ENCODE results near the gene FNBP1L. TPM values are rescaled to one million over a fixed set of nuclear protein-coding genes. Genes with fewer than 3 reads are reported as not detected.

FNBP1L gene
- total RNA-seq, 1 experiment from 2014 or later = 31.8 TPM

DNA sequence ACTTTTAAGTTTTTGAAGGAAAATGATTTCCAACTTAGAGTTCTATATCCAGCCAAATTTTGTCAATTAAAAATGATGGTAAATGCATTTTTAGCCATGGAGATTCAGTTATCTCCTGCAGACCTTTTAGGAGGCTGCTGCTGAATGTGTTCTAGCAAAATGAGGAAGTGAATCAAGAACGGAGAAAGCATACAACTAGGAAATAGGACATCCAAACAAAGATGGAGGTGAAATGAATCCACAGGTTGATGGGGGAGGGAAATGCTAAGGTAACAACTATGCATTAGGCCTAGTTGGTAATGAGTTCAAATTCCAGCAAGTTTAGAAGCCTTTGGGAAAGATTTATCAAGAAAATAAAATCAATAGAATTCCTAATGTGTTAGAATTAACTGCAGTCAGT lies 80.5 kb downstream of the FNBP1L start:
- peaks cover 20% of the 10 kb centered on the region for H3K4me1 Mint-ChIP-seq (ENCODE audit: insufficient read depth, unreplicated experiment)
- ChIA-PET CTCF (no interaction called here), POLR2A (no interaction called here)
- DNase-seq (ENCODE audit: unreplicated experiment) = no peak
- no TSS peak for BruUV-seq (replicated peaks)
- no peak overlapping the region for H3K27ac Mint-ChIP-seq (ENCODE audit: low read depth, unreplicated experiment)
- H3K27me3 Mint-ChIP-seq (ENCODE audit: insufficient read depth, unreplicated experiment) = no peaks in the 10 kb centered on the region
- peaks cover 54% of the 10 kb centered on the region for H3K36me3 Mint-ChIP-seq (ENCODE audit: insufficient read depth, unreplicated experiment)
- intact Hi-C loops (cut with micrococcal nuclease) = no loop called here
- no peak overlapping the region for H3K4me3 Mint-ChIP-seq (ENCODE audit: unreplicated experiment)
- H3K9me3 Mint-ChIP-seq (ENCODE audit: unreplicated experiment) = no peaks in the 10 kb centered on the region
- TF ChIP-seq, protein P1, sequence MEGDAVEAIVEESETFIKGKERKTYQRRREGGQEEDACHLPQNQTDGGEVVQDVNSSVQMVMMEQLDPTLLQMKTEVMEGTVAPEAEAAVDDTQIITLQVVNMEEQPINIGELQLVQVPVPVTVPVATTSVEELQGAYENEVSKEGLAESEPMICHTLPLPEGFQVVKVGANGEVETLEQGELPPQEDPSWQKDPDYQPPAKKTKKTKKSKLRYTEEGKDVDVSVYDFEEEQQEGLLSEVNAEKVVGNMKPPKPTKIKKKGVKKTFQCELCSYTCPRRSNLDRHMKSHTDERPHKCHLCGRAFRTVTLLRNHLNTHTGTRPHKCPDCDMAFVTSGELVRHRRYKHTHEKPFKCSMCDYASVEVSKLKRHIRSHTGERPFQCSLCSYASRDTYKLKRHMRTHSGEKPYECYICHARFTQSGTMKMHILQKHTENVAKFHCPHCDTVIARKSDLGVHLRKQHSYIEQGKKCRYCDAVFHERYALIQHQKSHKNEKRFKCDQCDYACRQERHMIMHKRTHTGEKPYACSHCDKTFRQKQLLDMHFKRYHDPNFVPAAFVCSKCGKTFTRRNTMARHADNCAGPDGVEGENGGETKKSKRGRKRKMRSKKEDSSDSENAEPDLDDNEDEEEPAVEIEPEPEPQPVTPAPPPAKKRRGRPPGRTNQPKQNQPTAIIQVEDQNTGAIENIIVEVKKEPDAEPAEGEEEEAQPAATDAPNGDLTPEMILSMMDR (IDR thresholded peaks at IDR 0.05; ENCODE audit: unreplicated experiment) = no peak

DNA sequence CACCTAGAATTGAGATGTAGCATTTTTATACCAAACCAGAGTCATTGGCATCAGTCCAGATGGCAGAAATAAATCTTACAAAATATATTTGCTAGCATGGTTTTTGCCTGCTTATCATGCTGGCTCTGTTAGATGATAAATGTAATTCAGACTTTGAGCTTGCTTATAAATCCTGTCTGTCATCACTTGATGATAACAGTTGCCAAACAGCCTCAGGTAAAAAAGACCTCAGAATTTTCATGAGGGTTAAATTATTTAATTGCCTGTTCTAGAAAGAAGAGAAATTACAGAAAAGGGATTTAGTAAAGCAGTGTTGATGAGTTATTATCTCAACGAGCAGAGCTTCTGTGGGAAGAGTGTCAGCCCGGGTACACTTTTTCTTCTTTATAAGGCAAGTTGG lies 83.3 kb downstream of the FNBP1L start:
- H3K4me1 Mint-ChIP-seq (ENCODE audit: insufficient read depth, unreplicated experiment) = peaks cover 11% of the 10 kb centered on the region
- no peaks in the 10 kb centered on the region for H3K27me3 Mint-ChIP-seq (ENCODE audit: insufficient read depth, unreplicated experiment)
- no peak for DNase-seq (ENCODE audit: unreplicated experiment)
- H3K27ac Mint-ChIP-seq (ENCODE audit: low read depth, unreplicated experiment) = no peak overlapping the region
- CTCF ChIA-PET = interaction anchor here (0.7 kb wide), 1 partner anchor 46 kb away, joined by 3 read pairs; no protein-coding TSS in a partner anchor
- H3K36me3 Mint-ChIP-seq (ENCODE audit: insufficient read depth, unreplicated experiment) = peaks cover 47% of the 10 kb centered on the region
- H3K9me3 Mint-ChIP-seq (ENCODE audit: unreplicated experiment) = no peaks in the 10 kb centered on the region
- TF ChIP-seq, protein P1 (IDR thresholded peaks at IDR 0.05; ENCODE audit: unreplicated experiment) = no peak
- POLR2A ChIA-PET = interaction anchor here (1.2 kb wide), 1 partner anchor 84 kb away, joined by 6 read pairs; no protein-coding TSS in a partner anchor
- intact Hi-C loops (cut with micrococcal nuclease) = no loop called here
- no TSS peak for BruUV-seq (replicated peaks)
- H3K4me3 Mint-ChIP-seq (ENCODE audit: unreplicated experiment) = no peak overlapping the region

DNA sequence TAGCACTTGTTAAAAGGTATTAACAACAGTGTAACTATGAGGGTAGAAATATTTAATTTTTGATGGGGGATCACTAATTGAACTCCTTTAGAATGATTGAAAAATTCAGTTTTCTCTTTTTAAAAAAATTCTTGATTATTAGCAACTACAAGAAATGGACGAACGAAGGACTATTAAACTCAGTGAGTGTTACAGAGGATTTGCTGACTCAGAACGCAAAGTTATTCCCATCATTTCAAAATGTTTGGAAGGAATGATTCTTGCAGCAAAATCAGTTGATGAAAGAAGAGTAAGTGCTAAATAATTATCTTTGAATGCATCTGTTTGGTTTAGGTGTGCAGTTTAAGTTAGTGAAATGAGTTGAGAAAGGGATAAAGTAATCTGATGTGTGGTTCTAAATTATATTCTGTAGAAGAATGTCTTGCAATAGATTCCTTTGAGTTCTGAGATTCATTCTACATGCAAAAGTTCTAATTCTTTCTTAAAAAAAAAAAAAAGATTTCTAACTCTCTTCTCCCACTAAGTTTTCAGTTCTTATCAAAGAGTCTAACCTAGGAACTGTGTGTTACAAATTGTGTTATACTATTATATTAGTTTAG lies 85.0 kb downstream of the FNBP1L start:
- Mint-ChIP-seq H3K36me3 (ENCODE audit: insufficient read depth, unreplicated experiment) (peaks cover 43% of the 10 kb centered on the region), H3K4me1 (ENCODE audit: insufficient read depth, unreplicated experiment) (peaks cover 6% of the 10 kb centered on the region), H3K4me3 (ENCODE audit: unreplicated experiment) (no peak overlapping the region), H3K9me3 (ENCODE audit: unreplicated experiment) (no peaks in the 10 kb centered on the region), H3K27me3 (ENCODE audit: insufficient read depth, unreplicated experiment) (no peaks in the 10 kb centered on the region), H3K27ac (ENCODE audit: low read depth, unreplicated experiment) (no peak overlapping the region)
- intact Hi-C loops (cut with micrococcal nuclease) = no loop called here
- ChIA-PET CTCF (no interaction called here), POLR2A (interaction anchor here (0.6 to 0.9 kb wide), 2 partner anchors 85 to 315 kb away, joined by 3 read pairs; partner anchors contain the start of gene FNBP1L)
- TF ChIP-seq, protein P1 (IDR thresholded peaks at IDR 0.05; ENCODE audit: unreplicated experiment) = no peak
- DNase-seq (ENCODE audit: unreplicated experiment) = no peak
- no TSS peak for BruUV-seq (replicated peaks)

DNA sequence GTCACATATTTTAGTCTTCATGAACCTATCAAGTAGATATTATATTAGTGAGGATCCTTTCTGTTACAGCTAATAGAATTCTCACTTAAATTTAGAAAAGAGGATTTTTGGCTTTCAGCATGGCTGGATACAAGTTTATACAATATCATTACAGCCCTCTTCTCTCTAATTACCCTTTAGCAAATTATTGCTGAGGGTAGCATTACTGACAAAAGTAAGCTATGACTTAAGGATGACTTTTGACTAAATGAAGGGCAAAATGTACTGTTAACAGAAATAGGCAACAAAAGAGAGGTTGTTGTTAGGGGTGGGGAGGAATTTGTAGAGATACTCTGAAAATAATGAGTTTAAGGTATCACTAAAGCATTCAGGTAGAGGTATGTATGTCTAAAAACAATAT lies 85.8 kb downstream of the FNBP1L start:
- ChIA-PET CTCF (interaction anchor here (0.7 kb wide), 1 partner anchor 284 kb away, joined by 3 read pairs; no protein-coding TSS in a partner anchor), POLR2A (interaction anchor here (0.6 to 1.1 kb wide), 5 partner anchors 12 to 314 kb away, joined by 3 to 4 read pairs (median 3); partner anchors contain the start of gene FNBP1L)
- Mint-ChIP-seq H3K27ac (ENCODE audit: low read depth, unreplicated experiment) (no peak overlapping the region), H3K36me3 (ENCODE audit: insufficient read depth, unreplicated experiment) (peaks cover 43% of the 10 kb centered on the region), H3K27me3 (ENCODE audit: insufficient read depth, unreplicated experiment) (no peaks in the 10 kb centered on the region), H3K4me1 (ENCODE audit: insufficient read depth, unreplicated experiment) (peaks cover 6% of the 10 kb centered on the region), H3K4me3 (ENCODE audit: unreplicated experiment) (no peak overlapping the region), H3K9me3 (ENCODE audit: unreplicated experiment) (no peaks in the 10 kb centered on the region)
- TF ChIP-seq, protein P1 (IDR thresholded peaks at IDR 0.05; ENCODE audit: unreplicated experiment) = no peak
- DNase-seq (ENCODE audit: unreplicated experiment) = no peak
- BruUV-seq (replicated peaks) = no TSS peak
- intact Hi-C loops (cut with micrococcal nuclease) = no loop called here

Data from MCF 10A (cell line).